ENCODE measurements around the gene LINGO1. TPM values are rescaled to one million over a fixed set of nuclear protein-coding genes. Genes with fewer than 3 reads are reported as not detected.
A peak's percentile ranks its signal among the peaks of the same experiment; 100 is the strongest.

Gene LINGO1
- total and polyA plus RNA-seq, 9 of the 15 experiments (the other 6 are each of a cell fraction or from before 2014, with no cell fraction given), result 0.07 to 15.3 (median 2.1) TPM

- TF ChIP-seq KAT8 (IDR thresholded peaks at IDR 0.05; ENCODE audit: low read depth), result no peak
- TF ChIP-seq RNF2 (IDR thresholded peaks at IDR 0.05), result no peak
- TF ChIP-seq ZNF280B (CRISPR knock-in tag; IDR thresholded peaks at IDR 0.05), result no peak
- TF ChIP-seq KLF13 (tag; IDR thresholded peaks at IDR 0.05; ENCODE audit: borderline replicate concordance, low read depth), result no peak
- TF ChIP-seq SNRNP70 (optimal IDR thresholded peaks at IDR 0.05; ENCODE audit: low read depth, low read length), result no peak
- no peak for TF ChIP-seq ZNF785 (CRISPR knock-in tag; IDR thresholded peaks at IDR 0.05)
- peak; percentile 85 for TF ChIP-seq FOS (IDR thresholded peaks at IDR 0.05; ENCODE audit: extremely low read depth, insufficient read length)
- TF ChIP-seq MLLT1 (IDR thresholded peaks at IDR 0.05), result no peak
- TF ChIP-seq RUNX1 (IDR thresholded peaks at IDR 0.05; ENCODE audit: low read depth), result no peak
- TF ChIP-seq ARHGAP35 (IDR thresholded peaks at IDR 0.05; ENCODE audit: partially characterized antibody), result no peak
- TF ChIP-seq ZNF584 (CRISPR knock-in tag; IDR thresholded peaks at IDR 0.05; ENCODE audit: low read depth), result no peak
- TF ChIP-seq GATAD2A (IDR thresholded peaks at IDR 0.05), result no peak
- no peak for TF ChIP-seq HNRNPUL1 (IDR thresholded peaks at IDR 0.05; ENCODE audit: low read length)
- TF ChIP-seq CREB3L1 (IDR thresholded peaks at IDR 0.05; ENCODE audit: borderline replicate concordance, low read depth), result no peak
- no peak for TF ChIP-seq SETDB1 (IDR thresholded peaks at IDR 0.05; ENCODE audit: low read length)
- no peak for TF ChIP-seq PTRF (tag; IDR thresholded peaks at IDR 0.05)
- no peak for TF ChIP-seq ARID1B (IDR thresholded peaks at IDR 0.05)
- TF ChIP-seq ZNF23 (CRISPR knock-in tag; IDR thresholded peaks at IDR 0.05), result no peak
- no peak for TF ChIP-seq GTF3C2 (IDR thresholded peaks at IDR 0.05; ENCODE audit: borderline replicate concordance, extremely low read depth, insufficient read length)
- TF ChIP-seq ATF6 (CRISPR knock-in tag; IDR thresholded peaks at IDR 0.05), result no peak
- peak; percentile 92 for TF ChIP-seq NFYB (IDR thresholded peaks at IDR 0.05; ENCODE audit: extremely low read depth, insufficient read length)
- no peak for TF ChIP-seq FOXK1 (CRISPR knock-in tag; IDR thresholded peaks at IDR 0.05; ENCODE audit: borderline replicate concordance)
Measured at GRCh38 chr15:77599899-77600298, 32.8 kb downstream of the LINGO1 start (continued).
